Activated naive CD8-positive, alpha-beta T cell (primary cell): ENCODE results near the gene AKAP8.
"Not testable (repeated sequence)": the region's sequence is repeated elsewhere in the genome, so short reads cannot be mapped to it uniquely, and the experiment has no call there.

Experiments used
- H3K27ac Mint-ChIP-seq: one replicate; pipeline ENCODE4 v1.8.0; 2021; ENCODE audit warnings: mixed read lengths
- H3K27me3 Mint-ChIP-seq: one replicate; pipeline ENCODE4 v1.8.0; 2021; ENCODE audit warnings: mixed read lengths
- H3K36me3 Mint-ChIP-seq: one replicate; pipeline ENCODE4 v1.8.0; 2021; ENCODE audit warnings: mixed read lengths
- H3K4me1 Mint-ChIP-seq: one replicate; pipeline ENCODE4 v1.8.0; 2021; ENCODE audit warnings: low read depth, mixed read lengths
- H3K4me3 Mint-ChIP-seq: one replicate; pipeline ENCODE4 v1.8.0; 2021; ENCODE audit warnings: mild to moderate bottlenecking, mixed read lengths
- H3K9me3 Mint-ChIP-seq: one replicate; pipeline ENCODE4 v1.8.0; 2021; ENCODE audit warnings: low read depth, mixed read lengths

AKAP8 gene

DNA sequence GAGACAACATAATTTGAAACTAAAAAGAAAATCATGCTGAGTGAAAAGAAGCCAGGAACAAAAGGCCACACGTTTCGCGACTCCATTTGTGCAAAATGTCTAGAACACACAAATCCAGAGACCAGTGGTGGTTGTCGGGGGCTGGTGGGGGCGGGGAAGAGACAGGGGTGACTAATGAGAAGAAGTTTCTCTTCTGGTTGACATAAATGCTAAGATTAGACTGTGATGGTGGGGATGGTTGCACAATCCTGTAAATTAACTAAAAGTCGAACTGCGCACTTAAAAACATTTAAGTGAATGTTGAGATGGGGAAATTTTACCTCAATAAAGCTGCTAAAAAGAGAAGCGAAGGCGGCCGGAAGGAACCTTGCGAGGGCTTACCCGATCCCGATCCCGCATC is 7.1 kb downstream of the AKAP8 start:
- H3K4me1 Mint-ChIP-seq: peaks cover 19% of the 10 kb centered on the region
- no peaks in the 10 kb centered on the region for H3K36me3 Mint-ChIP-seq
- peak overlapping the region; percentile 34 for H3K27ac Mint-ChIP-seq
- no peak overlapping the region for H3K4me3 Mint-ChIP-seq
- no peaks in the 10 kb centered on the region for H3K27me3 Mint-ChIP-seq
- no peaks in the 10 kb centered on the region for H3K9me3 Mint-ChIP-seq

DNA sequence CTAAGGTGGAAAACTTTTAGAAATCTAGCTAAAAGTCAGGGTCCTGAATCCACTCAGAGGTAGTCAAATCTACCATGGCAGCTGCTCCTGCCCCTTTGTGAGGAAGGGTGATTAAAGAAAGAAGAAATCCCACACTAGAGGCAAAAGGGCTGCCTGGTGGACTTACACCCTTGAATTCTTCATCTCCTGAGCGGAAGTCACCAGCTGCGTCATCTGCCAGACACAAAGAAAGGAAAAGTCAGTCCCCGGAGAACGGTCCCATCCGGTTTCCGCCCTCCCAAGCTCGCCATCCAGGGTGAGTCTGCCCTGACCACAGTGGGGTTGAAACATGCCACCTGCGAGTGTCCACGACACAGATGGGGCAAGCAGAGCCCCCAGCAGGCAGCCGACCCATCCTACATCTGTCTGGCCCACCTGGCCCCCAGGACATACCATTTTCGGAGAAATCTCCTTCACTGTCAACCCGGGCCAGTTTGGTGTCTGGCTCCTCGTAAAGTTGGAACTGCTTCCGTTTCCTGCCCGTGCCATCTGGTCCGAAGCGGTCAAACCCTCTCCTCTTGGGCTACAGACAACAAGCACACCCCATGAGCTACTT is 7.7 kb downstream of the AKAP8 start:
- H3K27ac Mint-ChIP-seq: no peak overlapping the region
- H3K4me3 Mint-ChIP-seq: no peak overlapping the region
- no peaks in the 10 kb centered on the region for H3K36me3 Mint-ChIP-seq
- peaks cover 15% of the 10 kb centered on the region for H3K4me1 Mint-ChIP-seq
- H3K9me3 Mint-ChIP-seq: no peaks in the 10 kb centered on the region
- H3K27me3 Mint-ChIP-seq: no peaks in the 10 kb centered on the region

DNA sequence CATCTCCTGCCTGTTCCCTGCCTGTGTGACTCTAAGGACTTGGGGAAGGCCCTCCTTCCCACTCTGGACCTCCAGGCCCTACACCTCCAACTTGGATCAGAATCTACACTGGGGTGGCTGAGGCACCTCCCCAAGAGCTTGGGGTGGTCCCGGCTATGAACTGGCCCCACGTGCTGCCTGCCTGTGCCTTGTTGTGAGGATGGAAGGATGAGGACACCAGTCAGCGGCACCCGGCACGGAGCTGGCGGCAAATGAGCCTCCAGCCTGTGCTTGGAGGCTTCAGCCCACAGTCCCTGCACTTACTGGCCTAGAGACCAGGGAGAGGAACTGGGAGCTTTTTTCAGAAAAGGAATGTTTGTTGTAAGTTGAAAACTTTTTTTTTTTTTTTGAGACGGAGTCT is 8.5 kb downstream of the AKAP8 start:
- Mint-ChIP-seq H3K4me1 (peaks cover 10% of the 10 kb centered on the region), H3K27ac (no peak overlapping the region), H3K27me3 (no peaks in the 10 kb centered on the region), H3K9me3 (no peaks in the 10 kb centered on the region), H3K4me3 (no peak overlapping the region), H3K36me3 (no peaks in the 10 kb centered on the region)

DNA sequence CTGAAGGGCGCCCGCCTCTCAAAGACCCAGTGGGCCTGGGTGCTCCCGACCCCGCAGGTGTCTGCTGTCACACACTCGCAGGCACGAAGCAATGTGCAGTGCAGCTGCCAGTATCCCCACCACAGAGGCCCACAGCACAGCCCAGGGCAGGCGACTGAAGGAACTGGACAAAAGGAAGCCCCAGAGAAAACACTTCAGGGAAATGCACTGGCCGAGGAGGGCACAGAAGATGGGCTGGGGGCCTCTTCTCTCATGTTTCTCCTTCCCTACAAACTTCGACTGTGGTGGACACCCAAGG is 10.0 kb downstream of the AKAP8 start:
- Mint-ChIP-seq H3K27me3 (no peaks in the 10 kb centered on the region), H3K9me3 (no peaks in the 10 kb centered on the region), H3K4me3 (no peak overlapping the region), H3K36me3 (no peaks in the 10 kb centered on the region), H3K27ac (no peak overlapping the region), H3K4me1 (peaks cover 2% of the 10 kb centered on the region)

DNA sequence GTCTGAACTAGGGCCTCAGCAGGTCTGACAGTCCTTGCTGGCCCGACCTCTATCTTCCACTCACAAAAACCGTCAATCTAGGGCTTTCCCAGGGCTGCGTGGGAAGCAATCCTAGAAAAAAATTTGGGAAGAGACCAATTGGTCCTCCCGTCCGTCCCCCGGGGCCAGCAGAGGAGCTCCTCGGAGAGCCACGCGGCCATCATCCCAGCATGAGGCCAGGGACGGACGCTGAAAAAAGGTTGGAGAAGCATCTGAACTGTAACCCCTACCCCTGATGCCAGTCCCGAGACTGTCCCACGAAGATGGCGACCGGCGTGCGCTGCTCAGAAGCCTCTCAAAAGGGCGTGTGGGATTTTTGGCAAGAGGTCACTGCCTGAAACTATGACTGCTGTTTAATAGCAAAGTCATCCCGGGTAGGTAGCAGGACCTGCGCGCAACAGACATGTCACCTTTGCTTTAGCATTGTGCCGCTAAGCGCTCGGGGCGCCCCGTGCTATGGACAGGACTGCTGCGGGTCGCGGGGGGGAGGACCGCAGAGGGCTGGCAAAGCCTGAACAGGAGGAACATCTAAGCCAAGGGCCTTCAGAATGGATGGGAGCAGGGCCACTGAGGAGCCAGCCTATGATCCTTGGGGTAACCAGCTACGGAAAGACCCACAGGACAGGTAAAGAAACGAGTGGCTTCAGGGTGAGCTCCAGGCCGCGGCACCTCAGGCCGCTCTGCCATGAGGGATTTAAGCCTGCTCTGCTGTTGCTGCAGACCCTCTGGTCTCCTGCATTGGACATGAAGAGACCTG is 10.6 kb downstream of the AKAP8 start:
- Mint-ChIP-seq H3K4me3 (no peak overlapping the region), H3K9me3 (no peaks in the 10 kb centered on the region), H3K27ac (no peak overlapping the region), H3K4me1 (peaks cover 2% of the 10 kb centered on the region), H3K27me3 (no peaks in the 10 kb centered on the region), H3K36me3 (no peaks in the 10 kb centered on the region)

DNA sequence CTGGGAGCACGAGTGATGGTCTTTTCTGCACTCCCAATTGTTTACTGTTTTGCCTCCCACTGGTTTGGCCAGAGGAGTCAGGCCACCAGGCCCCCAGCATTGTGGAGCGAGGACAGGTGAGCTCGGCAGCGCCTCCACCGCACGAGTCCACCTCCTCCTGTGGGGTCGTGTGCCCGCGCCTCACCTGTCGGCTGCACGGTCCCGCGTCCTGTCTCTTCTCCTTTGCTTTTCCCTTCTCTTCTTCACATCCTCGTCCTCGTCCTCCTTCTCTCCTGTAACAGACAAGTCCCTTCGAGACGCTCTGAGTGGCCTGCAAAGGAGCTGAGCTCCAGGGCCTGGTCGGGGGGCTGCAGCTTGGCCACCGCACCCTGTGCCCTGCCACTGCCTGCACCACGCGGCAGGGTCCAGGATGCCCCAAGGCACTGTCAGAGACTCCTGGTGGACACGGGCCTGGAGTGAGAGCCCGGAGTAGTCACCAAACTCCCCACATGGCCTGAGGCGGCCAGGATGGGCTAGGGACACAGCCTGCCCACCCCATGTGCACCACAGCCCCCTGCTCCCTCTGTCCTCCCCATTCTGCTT is 11.4 kb downstream of the AKAP8 start:
- H3K27me3 Mint-ChIP-seq: no peaks in the 10 kb centered on the region
- H3K4me1 Mint-ChIP-seq: peaks cover 4% of the 10 kb centered on the region
- no peak overlapping the region for H3K27ac Mint-ChIP-seq
- no peak overlapping the region for H3K4me3 Mint-ChIP-seq
- peaks cover 2% of the 10 kb centered on the region for H3K36me3 Mint-ChIP-seq
- no peaks in the 10 kb centered on the region for H3K9me3 Mint-ChIP-seq

DNA sequence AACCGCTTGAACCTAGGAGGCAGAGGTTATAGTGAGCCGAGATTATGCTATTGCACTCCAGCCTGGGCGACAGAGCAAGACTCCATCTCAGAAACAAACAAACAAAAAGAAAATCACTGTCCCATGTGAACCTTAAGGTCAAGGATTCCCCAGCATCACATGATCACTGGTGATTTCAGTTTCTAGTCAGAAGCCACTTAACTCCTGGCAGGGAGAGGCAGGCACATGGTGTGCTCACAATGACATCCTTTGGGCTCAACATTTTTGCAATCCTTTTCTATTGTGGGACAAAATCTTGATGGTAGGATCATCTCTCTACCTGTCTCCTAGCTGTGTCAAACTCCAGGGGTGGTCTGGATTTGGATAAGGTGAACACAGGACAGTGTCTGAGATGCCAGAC is 12.1 kb downstream of the AKAP8 start:
- peaks cover 2% of the 10 kb centered on the region for H3K4me1 Mint-ChIP-seq
- H3K36me3 Mint-ChIP-seq: peaks cover 2% of the 10 kb centered on the region

DNA sequence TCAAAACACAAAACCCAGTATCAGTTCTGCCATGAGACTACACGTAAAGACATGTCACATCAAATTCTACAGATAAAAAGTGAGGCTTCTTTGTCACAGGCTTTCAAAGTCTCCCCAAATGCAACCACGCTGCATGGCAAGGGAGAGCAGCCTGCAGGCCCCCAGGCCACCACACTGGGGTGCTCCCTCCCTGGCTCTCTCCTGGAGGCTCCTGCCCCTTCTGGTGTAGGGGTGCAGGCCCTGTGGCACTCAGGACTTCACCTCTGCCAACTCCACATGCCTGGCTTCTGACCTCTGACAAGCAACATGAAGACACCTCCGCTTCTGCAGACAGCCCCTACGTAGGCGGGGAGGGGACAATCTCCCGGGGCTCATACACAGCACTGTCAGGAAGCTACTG is 14.3 kb downstream of the AKAP8 start:
- Mint-ChIP-seq H3K36me3 (peaks cover 2% of the 10 kb centered on the region), H3K4me1 (peaks cover 2% of the 10 kb centered on the region), H3K9me3 (no peaks in the 10 kb centered on the region), H3K27ac (no peak overlapping the region), H3K27me3 (no peaks in the 10 kb centered on the region), H3K4me3 (no peak overlapping the region)

More for the DNA sequence above, 12.1 kb downstream of the AKAP8 start:
- Mint-ChIP-seq H3K9me3 (no peaks in the 10 kb centered on the region), H3K4me3 (no peak overlapping the region), H3K27me3 (no peaks in the 10 kb centered on the region), H3K27ac (no peak overlapping the region)

DNA sequence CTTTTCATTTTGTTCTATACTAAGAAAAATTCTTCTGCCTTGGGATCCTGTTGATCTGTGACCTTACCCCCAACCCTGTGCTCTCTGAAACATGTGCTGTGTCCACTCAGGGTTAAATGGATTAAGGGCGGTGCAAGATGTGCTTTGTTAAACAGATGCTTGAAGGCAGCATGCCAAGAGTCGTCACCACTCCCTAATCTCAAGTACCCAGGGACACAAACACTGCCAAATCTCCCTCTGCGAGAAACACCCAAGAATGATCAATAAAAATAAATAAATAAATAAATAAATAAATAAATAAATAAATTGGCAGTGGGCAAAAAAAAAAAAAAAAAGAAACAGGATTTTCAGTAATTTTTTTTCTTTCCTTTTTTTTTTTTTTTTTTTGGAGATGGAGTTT is 15.8 kb downstream of the AKAP8 start:
- not testable (repeated sequence) for H3K4me1 Mint-ChIP-seq, H3K9me3 Mint-ChIP-seq, H3K36me3 Mint-ChIP-seq, H3K27ac Mint-ChIP-seq, H3K27me3 Mint-ChIP-seq, H3K4me3 Mint-ChIP-seq

DNA sequence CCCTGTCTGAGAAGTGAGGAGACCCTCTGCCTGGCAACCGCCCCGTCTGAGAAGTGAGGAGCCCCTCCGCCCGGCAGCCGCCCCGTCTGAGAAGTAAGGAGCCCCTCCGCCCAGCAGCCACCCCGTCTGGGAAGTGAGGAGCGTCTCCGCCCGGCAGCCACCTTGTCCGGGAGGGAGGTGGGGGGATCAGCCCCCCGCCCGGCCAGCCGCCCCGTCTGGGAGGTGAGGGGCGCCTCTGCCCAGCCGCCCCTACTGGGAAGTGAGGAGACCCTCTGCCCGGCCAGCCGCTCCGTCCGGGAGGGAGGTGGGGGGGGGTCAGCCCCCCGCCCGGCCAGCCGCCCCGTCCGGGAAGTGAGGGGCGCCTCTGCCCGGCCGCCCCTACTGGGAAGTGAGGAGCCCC is 16.5 kb downstream of the AKAP8 start:
- not testable (repeated sequence) for H3K9me3 Mint-ChIP-seq, H3K27ac Mint-ChIP-seq, H3K4me3 Mint-ChIP-seq, H3K27me3 Mint-ChIP-seq, H3K4me1 Mint-ChIP-seq, H3K36me3 Mint-ChIP-seq

DNA sequence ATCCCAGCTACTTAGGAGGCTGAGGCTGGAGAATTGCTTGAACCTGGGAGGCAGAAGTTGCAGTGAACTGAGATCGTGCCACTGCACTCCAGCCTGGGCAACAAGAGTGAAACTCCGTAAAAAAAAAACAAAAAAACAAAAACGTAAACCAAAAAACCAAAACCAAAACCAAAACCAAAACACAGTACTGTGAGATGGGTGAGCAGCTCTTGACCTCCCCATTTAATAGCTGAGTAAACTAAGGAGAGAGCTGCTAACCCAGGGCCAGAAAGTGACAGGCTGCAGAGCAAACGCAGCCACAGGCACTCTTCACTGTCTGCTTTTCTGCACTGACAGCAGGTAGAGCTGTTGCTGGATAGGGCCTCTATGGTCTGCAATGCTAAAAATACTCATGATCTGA is 19.6 kb downstream of the AKAP8 start:
- not testable (repeated sequence) for H3K36me3 Mint-ChIP-seq, H3K4me1 Mint-ChIP-seq, H3K9me3 Mint-ChIP-seq, H3K27me3 Mint-ChIP-seq, H3K27ac Mint-ChIP-seq, H3K4me3 Mint-ChIP-seq

DNA sequence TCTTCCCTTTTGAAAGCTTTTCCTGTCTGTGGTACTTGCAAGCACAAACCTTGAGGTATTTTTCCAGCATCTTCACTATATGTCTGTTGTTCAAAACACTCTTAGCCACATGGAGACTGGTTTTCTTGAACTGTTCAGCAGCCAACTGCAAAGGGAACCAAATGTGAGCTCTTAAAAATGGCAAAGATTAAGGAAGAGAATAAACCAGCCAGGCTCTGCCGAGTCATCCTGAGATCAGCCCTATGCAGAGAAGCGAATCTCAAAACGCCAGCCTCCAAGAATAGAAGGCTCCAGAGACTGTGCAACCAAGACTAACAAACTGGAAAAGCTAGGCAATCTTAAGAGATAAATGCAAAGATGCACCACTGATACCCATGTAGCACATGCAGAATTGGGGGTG is 20.7 kb downstream of the AKAP8 start:
- H3K27me3 Mint-ChIP-seq: no peaks in the 10 kb centered on the region
- peaks cover 11% of the 10 kb centered on the region for H3K36me3 Mint-ChIP-seq
- no peak overlapping the region for H3K4me3 Mint-ChIP-seq
- H3K4me1 Mint-ChIP-seq: peaks cover 2% of the 10 kb centered on the region
- H3K27ac Mint-ChIP-seq: no peak overlapping the region
- H3K9me3 Mint-ChIP-seq: no peaks in the 10 kb centered on the region

DNA sequence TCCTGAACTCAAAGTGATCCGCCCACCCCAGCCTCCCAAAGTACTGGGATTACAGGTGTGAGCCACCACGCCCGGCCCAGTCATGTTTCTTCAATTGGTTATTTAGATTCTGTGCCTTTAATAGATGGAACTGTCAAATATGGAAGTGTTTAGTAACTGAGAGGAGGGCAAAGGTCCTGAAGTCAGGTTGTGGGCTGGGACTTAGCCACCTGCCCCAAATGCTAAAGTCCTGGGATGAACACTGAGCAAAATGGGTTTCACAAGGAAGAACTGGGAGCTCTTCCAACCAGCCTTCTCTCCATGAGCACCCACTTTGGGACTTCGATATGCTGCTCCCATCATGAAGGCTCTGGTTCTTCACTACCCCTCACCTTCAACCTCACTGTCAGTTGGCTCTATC is 21.7 kb downstream of the AKAP8 start:
- H3K9me3 Mint-ChIP-seq: no peaks in the 10 kb centered on the region
- H3K4me3 Mint-ChIP-seq: no peak overlapping the region
- H3K36me3 Mint-ChIP-seq: peaks cover 8% of the 10 kb centered on the region
- no peaks in the 10 kb centered on the region for H3K27me3 Mint-ChIP-seq
- no peaks in the 10 kb centered on the region for H3K4me1 Mint-ChIP-seq
- no peak overlapping the region for H3K27ac Mint-ChIP-seq

DNA sequence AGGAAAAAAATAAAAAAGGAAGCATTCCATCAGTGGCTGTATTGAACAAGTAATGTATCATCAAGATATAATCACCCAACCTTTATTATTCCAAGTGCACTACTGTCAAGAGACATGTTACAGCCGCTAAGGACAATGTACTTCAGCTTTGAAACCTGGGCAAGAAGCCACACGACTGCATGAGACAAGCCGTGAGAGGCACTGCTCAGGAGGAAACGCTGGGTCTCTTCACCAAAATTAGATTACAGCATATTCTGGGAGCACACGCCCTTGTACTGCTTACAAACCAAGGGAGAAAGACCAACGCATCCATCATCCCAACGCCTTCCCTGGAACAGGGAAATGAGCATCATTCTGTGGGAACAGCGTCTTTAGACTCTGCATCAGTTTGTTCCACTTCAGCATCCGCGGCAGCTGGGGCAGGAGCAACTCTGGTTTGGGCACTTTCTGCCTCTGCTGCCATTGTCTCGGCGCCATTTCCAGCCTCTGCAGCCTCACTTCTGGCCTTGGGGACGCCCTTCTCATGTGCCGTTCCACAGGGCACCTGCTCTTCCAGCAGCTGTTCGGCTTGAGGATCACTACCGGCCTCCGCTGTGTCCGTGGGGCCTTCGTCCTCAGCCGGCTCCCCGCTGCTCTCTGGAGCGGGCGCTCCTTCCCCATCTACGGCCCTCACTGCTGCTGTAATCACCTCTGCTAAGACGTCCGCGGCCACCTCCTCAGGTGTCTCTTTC is 24.9 kb downstream of the AKAP8 start:
- Mint-ChIP-seq H3K27me3 (no peaks in the 10 kb centered on the region), H3K4me1 (no peaks in the 10 kb centered on the region), H3K9me3 (no peaks in the 10 kb centered on the region), H3K36me3 (peaks cover 8% of the 10 kb centered on the region), H3K27ac (no peak overlapping the region), H3K4me3 (no peak overlapping the region)

DNA sequence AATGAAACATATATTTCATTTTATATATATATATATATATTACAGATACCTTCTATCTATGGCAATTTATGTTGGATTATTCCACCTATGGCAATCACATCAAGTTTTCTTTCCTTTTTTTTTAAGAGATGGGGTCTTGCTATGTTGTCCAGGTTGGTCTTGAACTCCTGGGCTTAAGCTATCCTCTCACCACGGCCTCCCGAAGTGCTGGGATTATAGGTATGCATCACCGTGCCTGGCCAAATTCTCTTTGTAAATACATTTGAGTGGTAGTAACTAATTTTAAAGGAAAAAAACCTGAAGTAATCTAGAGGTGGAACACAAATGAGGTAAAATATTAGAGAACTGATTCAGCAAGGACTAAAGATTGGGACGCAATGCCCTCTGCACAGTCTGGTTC is 25.7 kb downstream of the AKAP8 start:
- no peak overlapping the region for H3K4me3 Mint-ChIP-seq
- H3K4me1 Mint-ChIP-seq: no peaks in the 10 kb centered on the region
- no peaks in the 10 kb centered on the region for H3K27me3 Mint-ChIP-seq
- H3K36me3 Mint-ChIP-seq: peaks cover 8% of the 10 kb centered on the region
- H3K9me3 Mint-ChIP-seq: no peaks in the 10 kb centered on the region
- no peak overlapping the region for H3K27ac Mint-ChIP-seq
